DOHH2 (cell line): ENCODE data around the gene RS1.

ENCODE experiments used
- H3F3A ChIP-seq: fragments of 200-600 bp; sonication (generic), shearing (Covaris generic); 2 replicates; pipeline ENCODE4 v1.6.0; 2016; ENCODE audit warnings: antibody characterized with exemption, mild to moderate bottlenecking; ENCODE audit not compliant: control insufficient read depth, insufficient read depth
- H3K27ac ChIP-seq: fragments of 200-600 bp; sonication (generic); 2 replicates; pipeline ENCODE4 v1.5.1; 2014; ENCODE audit warnings: low read depth, mild to moderate bottlenecking, low read length, moderate library complexity
- H3K27me3 ChIP-seq: fragments of 200-600 bp; sonication (generic); 2 replicates; pipeline ENCODE4 v1.6.1; 2014; ENCODE audit warnings: mild to moderate bottlenecking, low read length, mixed read lengths; ENCODE audit not compliant: control insufficient read depth
- H3K36me3 ChIP-seq: fragments of 200-600 bp; sonication (generic); 2 replicates; pipeline ENCODE4 v1.6.1; 2014; ENCODE audit warnings: mild to moderate bottlenecking, low read length, moderate library complexity, mixed read lengths; ENCODE audit not compliant: control insufficient read depth
- H3K4me1 ChIP-seq: fragments of 200-600 bp; sonication (generic); 2 replicates; pipeline ENCODE4 v1.6.1; 2014; ENCODE audit warnings: mild to moderate bottlenecking, low read length, mixed read lengths; ENCODE audit not compliant: control insufficient read depth
- H3K4me2 ChIP-seq: fragments of 200-600 bp; sonication (generic); 2 replicates; pipeline ENCODE4 v1.6.0; 2014; ENCODE audit warnings: mild to moderate bottlenecking, low read length, moderate library complexity
- H3K4me3 ChIP-seq: fragments of 200-600 bp; sonication (generic); 2 replicates; pipeline ENCODE4 v1.5.1; 2014; ENCODE audit warnings: mild to moderate bottlenecking, low read length, mixed read lengths
- H3K79me2 ChIP-seq: fragments of 200-600 bp; sonication (generic); 2 replicates; pipeline ENCODE4 v1.6.1; 2014; ENCODE audit warnings: mild to moderate bottlenecking, low read length, mixed read lengths; ENCODE audit not compliant: control insufficient read depth
- H3K9me2 ChIP-seq: fragments of 200-600 bp; sonication (generic); replicated peaks from 2 replicates; pipeline ENCODE4 v1.6.1; 2014; ENCODE audit warnings: mild to moderate bottlenecking, low read length, mixed read lengths; ENCODE audit not compliant: control insufficient read depth
- H3K9me3 ChIP-seq: fragments of 200-600 bp; sonication (generic); 2 replicates; pipeline ENCODE4 v1.6.1; 2014; ENCODE audit warnings: antibody characterized with exemption, low read length, mixed read lengths; ENCODE audit not compliant: control insufficient read depth, insufficient read depth
- H4K20me1 ChIP-seq: fragments of 200-600 bp; sonication (generic); 2 replicates; pipeline ENCODE4 v1.6.0; 2014; ENCODE audit warnings: low read depth, mild to moderate bottlenecking, antibody characterized with exemption, low read length, moderate library complexity; ENCODE audit not compliant: control insufficient read depth, insufficient read depth
- EZH2phosphoT487 ChIP-seq: fragments of 200-600 bp; sonication (generic); IDR thresholded peaks from 2 replicates; pipeline ENCODE4 v1.6.1; 2017; ENCODE audit warnings: borderline replicate concordance, mild to moderate bottlenecking, antibody characterized with exemption, low read length, moderate library complexity, mixed read lengths
- TF ChIP-seq, protein P1 (sequence below): fragments of 200-600 bp; sonication (generic); IDR thresholded peaks from one replicate; pipeline ENCODE4 v1.5.1; 2014; ENCODE audit warnings: antibody characterized with exemption, mild to moderate bottlenecking, low read depth, low read length; ENCODE audit not compliant: poor library complexity, severe bottlenecking

RS1 gene

DNA sequence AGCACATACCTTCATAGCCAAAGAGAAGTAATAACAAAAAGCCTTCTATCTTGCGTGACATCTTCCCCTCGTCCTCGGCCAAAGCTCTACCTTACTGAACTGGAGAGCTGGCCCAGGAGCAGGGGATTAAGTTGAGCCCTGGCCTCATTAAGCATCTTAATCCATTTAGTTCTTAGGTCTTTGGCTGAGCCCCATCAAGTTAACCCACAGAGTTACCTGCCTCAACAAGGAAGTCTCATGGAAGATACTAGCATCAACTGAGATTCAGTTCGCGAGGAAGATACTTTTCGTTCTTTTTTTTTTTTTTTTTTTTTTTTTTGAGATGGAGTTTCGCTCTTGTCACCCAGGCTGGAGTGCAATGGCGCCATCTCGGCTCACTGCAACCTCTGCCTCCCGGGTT, at the start of gene RS1:
Gene RS1 (minus strand): TSS at position 101 of the 400 bp plus-strand sequence. CDS start 40 bp downstream, at position 61.
- H3K4me3 ChIP-seq = no peak within 1 kb of the TSS

DNA sequence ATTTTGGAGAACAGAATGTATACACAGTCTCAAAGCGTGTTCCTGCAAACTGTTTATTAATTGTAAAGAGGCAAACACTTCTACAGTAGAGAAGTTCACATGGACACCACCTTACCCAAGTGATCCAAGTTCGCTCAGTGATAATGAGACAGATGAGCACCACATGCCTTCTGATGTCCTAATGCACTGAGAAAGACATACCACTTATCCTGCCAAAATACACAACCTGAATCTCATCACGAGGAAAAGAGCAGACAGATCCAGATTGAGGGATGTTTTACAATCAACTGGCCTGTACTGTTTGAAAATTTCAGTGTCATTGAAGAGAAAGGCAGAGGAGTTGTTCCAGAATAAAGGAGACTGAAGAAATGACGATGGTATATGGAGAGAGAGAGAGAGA, 47.9 kb upstream of the RS1 start:
- no peaks in the 10 kb centered on the region for H3K4me1 ChIP-seq
- no peaks in the 10 kb centered on the region for H3K27me3 ChIP-seq
- H3K9me2 ChIP-seq = no peaks in the 10 kb centered on the region
- H3K36me3 ChIP-seq = no peaks in the 10 kb centered on the region
- H3K9me3 ChIP-seq = no peaks in the 10 kb centered on the region
- no peak overlapping the region for H3K4me3 ChIP-seq
- no peak overlapping the region for H3K4me2 ChIP-seq
- TF ChIP-seq EZH2phosphoT487 = no peak
- TF ChIP-seq, protein P1, sequence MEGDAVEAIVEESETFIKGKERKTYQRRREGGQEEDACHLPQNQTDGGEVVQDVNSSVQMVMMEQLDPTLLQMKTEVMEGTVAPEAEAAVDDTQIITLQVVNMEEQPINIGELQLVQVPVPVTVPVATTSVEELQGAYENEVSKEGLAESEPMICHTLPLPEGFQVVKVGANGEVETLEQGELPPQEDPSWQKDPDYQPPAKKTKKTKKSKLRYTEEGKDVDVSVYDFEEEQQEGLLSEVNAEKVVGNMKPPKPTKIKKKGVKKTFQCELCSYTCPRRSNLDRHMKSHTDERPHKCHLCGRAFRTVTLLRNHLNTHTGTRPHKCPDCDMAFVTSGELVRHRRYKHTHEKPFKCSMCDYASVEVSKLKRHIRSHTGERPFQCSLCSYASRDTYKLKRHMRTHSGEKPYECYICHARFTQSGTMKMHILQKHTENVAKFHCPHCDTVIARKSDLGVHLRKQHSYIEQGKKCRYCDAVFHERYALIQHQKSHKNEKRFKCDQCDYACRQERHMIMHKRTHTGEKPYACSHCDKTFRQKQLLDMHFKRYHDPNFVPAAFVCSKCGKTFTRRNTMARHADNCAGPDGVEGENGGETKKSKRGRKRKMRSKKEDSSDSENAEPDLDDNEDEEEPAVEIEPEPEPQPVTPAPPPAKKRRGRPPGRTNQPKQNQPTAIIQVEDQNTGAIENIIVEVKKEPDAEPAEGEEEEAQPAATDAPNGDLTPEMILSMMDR = no peak
- H3K27ac ChIP-seq = no peak overlapping the region
- H4K20me1 ChIP-seq = no peaks in the 10 kb centered on the region
- H3F3A ChIP-seq = no peaks in the 10 kb centered on the region
- no peaks in the 10 kb centered on the region for H3K79me2 ChIP-seq

More for the DNA sequence above, at the start of gene RS1:
- no peaks in the 10 kb centered on the region for H3K36me3 ChIP-seq
- no peaks in the 10 kb centered on the region for H3K9me3 ChIP-seq
- no peaks in the 10 kb centered on the region for H3K9me2 ChIP-seq
- H3K4me1 ChIP-seq = peaks cover 4% of the 10 kb centered on the region; the same call in 1 of the 2 replicates
- H3K27ac ChIP-seq = no peak within 1 kb of the TSS
- H3F3A ChIP-seq = no peaks in the 10 kb centered on the region
- H3K4me2 ChIP-seq = no peak within 1 kb of the TSS
- H3K27me3 ChIP-seq = no peaks in the 10 kb centered on the region
- no peaks in the 10 kb centered on the region for H3K79me2 ChIP-seq
- TF ChIP-seq EZH2phosphoT487 = no peak
- TF ChIP-seq, protein P1 = no peak
- H4K20me1 ChIP-seq = no peaks in the 10 kb centered on the region

DNA sequence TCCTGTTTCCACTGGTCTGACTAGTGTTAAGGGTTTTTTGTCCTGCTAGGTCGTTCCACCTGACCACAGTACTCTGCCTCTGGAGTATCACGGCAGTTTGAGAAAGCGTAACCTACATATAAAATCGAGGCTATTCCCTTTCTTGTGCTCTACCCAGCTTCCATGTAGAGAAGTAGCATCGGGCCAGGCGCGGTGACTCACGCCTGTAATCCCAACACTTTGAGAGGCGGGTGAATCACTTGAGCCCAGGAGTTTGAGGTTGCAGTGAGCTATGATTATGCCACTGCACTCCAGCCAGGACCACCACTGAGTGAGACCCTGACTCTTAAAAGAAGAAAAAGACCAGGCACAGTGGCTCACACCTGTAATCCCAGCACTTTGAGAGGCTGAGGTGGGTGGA, 43.0 kb upstream of the RS1 start:
- H3K27ac ChIP-seq = no peak overlapping the region
- H3K36me3 ChIP-seq = no peaks in the 10 kb centered on the region
- no peaks in the 10 kb centered on the region for H3F3A ChIP-seq
- no peak overlapping the region for H3K4me2 ChIP-seq
- TF ChIP-seq, protein P1 = no peak
- no peak for TF ChIP-seq EZH2phosphoT487
- no peaks in the 10 kb centered on the region for H3K79me2 ChIP-seq
- no peaks in the 10 kb centered on the region for H3K9me2 ChIP-seq
- H3K27me3 ChIP-seq = no peaks in the 10 kb centered on the region
- no peaks in the 10 kb centered on the region for H3K9me3 ChIP-seq
- H3K4me3 ChIP-seq = no peak overlapping the region
- no peaks in the 10 kb centered on the region for H3K4me1 ChIP-seq
- H4K20me1 ChIP-seq = no peaks in the 10 kb centered on the region
